Activated T-cell treated with anti-CD3 and anti-CD28 coated beads for 1 hour (primary cell): Measurements from ENCODE around the gene NUDCD2.
"Not testable (repeated sequence)": the region's sequence is repeated elsewhere in the genome, so short reads cannot be mapped to it uniquely, and the experiment has no call there.

Experiments
- DNase-seq: peaks from one replicate; pipeline ENCODE4 v3.0.0-alpha.2; 2020; ENCODE audit warnings: low read depth

NUDCD2 gene

GRCh38 chr5:163467682-163468081 is 7.8 kb upstream of the NUDCD2 start:
- no peak for DNase-seq

GRCh38 chr5:163463063-163463435 is 3.1 kb upstream of the NUDCD2 start:
- no peak for DNase-seq

GRCh38 chr5:163460562-163461171 is 765 bp upstream of the NUDCD2 start, which contains the start of gene HMMR:
TSS of gene HMMR (plus strand) at chr5:163460632. CDS start at chr5:163460693, 61 bp downstream.
- no peak for DNase-seq

DNA sequence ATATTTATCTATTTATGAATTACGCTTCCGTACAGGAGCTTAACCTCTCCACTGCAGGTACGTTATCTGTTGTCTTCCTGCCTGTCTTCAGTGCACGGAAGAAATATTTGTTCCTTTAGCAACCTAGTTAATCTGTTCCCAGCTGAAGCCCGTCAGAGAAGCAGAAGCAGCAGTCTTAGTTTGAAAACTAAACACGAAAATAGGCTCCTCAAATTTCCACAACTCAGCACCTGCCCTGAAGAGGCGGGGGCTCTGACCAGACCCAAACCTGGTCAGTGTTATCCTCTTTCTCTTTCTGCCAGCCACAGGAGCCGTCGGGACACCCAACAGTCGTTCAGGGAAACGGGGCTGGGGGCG is 462 bp downstream of the NUDCD2 start:
- no peak for DNase-seq

GRCh38 chr5:163458778-163459385 is 1.0 kb downstream of the NUDCD2 start:
- no peak for DNase-seq

DNA sequence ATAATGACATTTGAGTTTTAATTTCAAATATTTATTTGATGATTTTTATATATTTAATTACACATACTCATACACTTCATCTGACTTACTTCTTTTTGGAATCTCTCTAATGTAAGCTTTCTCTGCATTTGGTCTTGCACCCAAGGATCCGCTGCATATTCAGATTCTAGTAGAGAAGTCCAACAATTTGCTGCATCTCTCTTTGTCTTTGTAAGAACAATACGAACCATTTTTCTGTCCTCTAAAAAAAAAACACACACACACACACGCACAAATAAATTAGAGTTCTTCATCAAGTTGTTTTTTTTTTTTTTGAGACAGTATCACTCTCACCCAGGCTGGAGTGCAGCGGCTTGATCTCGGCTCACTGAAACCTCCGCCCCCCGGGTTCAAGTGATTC is 3.1 kb downstream of the NUDCD2 start:
- DNase-seq: no peak

DNA sequence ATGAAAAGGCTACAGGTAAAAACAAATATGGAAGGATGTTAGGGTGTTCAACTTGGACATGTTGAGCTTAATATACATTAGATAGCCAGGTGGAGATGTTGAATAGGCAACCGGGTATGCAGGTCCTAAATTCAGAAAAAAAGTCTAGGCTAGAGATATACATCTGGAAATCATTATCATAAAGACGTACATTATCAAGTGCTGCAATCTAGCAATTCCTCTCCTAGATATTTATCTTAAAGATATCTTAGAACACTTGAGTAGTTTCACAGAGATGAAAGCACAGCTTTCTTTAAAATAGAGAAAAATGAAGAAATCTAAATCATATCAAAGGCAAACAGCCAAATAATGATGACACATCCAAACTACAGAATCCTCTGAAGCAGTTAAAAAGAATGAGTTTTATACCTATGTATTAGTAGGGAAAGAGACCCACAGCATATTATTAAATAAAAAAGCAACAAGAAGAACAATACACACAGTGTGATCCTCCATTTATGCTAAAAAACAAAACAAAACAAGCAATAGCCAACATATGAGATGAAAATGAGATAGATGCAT is 3.8 kb downstream of the NUDCD2 start:
- DNase-seq: no peak

DNA sequence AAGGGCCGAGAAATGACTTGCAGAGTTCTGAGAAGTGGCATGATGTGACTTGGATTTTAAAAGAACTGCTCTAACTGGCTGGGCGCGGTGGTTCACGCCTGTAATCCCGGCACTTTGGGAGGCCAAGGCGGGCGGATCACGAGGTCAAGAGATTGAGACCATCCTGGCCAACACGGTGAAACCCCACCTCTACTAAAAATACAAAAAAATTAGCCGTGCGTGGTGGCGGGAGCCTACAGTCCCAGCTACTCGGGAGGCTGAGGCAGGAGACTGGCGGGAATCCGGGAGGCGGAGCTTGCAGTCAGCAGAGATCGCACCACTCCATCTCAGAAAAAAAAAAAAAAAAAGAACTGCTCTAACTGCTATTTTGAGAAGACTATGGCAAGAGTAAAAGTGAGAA is 4.5 kb downstream of the NUDCD2 start:
- not testable (repeated sequence) for DNase-seq

DNA sequence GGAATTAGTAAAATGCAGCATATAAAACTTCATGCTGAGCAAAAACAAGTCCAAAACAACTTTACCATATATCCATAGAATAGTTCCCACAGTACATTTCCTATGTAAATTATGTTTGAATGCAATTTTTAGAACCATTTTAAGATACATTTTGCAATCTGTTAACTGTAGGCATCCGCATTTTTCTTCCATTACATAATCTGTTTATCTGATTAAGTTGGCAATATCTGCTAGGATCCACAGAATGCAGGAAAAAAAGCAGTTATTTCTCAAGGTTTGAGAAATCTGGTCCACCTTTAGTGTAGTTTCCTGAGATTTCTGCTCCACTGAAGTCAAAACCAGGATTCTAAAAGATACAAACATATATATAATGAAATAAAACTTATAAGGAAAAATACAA is 6.2 kb downstream of the NUDCD2 start:
- no peak for DNase-seq

DNA sequence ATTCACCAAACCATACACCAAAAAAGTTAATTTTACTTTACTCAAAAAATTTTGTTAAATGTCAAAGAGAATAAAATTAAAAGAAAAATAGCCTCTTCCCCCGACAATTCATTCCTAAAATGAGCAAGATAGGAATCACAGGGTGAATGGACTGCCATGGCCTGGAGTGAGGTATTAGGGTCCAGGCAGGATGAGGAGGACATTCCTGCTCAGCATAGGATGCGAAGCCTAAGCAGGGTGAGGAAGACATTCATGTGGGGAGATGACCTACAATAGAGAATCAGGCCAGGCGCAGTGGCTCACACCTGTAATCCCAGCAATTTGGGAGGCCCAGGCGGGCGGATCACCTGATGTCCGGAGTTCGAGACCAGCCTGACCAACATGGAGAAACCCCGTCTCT is 8.4 kb downstream of the NUDCD2 start:
- no peak for DNase-seq

GRCh38 chr5:163448491-163448890 is 11.4 kb downstream of the NUDCD2 start:
- no peak for DNase-seq

GRCh38 chr5:163447875-163448274 is 12.0 kb downstream of the NUDCD2 start:
- no peak for DNase-seq

DNA sequence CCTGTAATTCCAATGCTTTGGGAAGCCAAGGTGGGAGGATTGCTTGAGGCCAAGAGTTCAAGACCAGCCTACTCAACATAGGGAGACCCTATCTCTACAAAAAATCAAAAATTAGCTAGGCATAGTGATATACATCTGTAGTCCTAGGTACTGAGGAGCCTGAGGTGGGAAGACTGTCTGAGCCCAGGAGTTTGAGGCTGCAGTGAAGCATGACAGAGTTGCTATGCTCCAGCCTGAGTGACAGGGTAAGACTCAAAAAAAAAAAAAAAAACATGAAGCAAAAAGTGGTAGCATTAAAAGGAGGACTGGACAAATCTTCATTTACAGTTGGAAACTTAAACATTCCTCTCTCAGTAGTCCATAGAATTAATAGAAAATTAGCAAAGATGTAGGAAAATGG is 12.7 kb downstream of the NUDCD2 start:
- no peak for DNase-seq

- DNase-seq: no peak
Observed at GRCh38 chr5:163445345-163445744, 14.6 kb downstream of the NUDCD2 start.

DNA sequence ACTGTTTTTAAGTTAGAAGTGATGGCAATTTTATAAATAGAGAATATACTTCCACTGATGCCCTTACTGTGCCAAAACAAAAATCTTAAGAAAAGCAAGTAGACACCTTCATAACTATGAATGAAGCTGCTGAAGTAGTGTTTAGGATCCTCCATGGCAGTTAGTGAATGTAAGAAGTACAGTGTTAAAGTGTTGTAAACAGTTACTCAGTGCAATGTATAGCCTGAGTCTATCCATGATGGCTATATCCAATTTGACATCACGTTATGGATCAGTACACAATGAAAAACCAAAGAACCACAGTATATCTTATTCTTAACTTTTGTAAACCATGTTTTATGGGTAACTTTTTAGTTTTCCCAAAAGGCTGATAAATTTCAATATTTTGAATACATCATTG is 15.4 kb downstream of the NUDCD2 start:
- no peak for DNase-seq

DNA sequence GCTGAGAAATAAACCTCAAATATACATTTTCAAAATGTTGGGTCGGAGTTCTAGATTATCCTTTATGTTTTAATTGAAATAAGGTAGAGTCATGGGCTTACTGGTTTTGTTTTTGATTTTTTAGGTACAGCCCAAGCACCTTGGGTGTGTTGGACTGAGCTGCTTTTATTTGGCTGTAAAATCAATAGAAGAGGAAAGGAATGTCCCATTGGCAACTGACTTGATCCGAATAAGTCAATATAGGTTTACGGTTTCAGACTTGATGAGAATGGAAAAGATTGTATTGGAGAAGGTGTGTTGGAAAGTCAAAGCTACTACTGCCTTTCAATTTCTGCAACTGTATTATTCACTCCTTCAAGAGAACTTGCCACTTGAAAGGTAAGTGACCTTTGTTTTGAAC is 18.9 kb downstream of the NUDCD2 start:
- DNase-seq: no peak

DNA sequence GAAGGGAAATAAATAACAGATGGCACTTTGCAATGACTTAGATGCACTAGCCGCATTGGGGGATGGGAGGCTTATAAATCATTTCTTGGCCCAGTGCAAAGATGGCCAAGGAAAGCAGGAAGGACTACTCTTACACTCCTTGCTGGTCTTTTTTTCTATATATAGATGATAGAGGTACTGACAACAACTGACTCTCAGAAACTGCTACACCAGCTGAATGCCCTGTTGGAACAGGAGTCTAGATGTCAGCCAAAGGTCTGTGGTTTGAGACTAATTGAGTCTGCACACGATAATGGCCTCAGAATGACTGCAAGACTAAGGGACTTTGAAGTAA is 20.8 kb downstream of the NUDCD2 start:
- DNase-seq: no peak

DNA sequence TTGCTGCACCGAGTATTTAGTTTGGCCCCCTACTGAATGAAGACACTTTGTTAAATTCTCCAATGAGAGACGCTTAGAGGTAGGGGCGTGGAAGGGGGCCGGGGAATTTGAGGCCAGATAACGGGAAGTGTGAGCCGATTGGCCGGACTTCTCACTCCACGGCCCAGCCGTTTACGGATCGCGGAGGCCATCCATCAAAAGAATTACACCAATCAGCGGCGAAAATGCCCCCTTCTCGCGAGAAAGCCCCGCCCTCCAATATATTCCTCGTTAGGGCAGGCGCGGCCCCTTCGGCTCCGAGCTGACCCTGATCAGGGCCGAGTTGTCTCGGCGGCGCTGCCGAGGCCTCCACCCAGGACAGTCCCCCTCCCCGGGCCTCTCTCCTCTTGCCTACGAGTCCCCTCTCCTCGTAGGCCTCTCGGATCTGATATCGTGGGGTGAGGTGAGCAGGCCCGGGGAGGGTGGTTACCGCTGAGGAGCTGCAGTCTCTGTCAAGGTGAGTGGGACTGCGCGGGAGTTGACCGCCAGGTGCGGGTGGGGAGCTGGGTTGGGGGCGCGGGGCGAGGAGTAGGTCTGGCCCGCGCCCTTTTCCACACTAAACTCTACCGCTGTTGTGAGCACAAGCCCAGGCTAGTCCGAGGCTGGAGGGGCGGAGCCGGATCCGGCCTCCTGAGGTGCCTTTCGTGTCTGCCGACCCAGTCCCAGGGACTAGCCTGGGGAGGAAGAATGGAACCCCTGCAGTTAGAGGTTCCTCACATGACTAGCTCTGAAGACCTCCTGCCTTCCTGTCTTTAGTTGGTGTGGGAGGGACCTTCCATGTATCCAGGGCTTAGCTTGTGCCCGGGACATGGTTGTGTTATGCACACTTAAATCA is 22.4 kb downstream of the NUDCD2 start, which contains the start of gene CCNG1:
Gene CCNG1, plus strand, starts transcription at position 287 of the 874 bp plus-strand sequence. CDS start 1,662 bp downstream, outside the sequence.
- DNase-seq: peak; percentile 76

GRCh38 chr5:163437011-163437308 is 22.9 kb downstream of the NUDCD2 start:
- no peak for DNase-seq

GRCh38 chr5:163436515-163436914 is 23.4 kb downstream of the NUDCD2 start:
- no peak for DNase-seq

DNA sequence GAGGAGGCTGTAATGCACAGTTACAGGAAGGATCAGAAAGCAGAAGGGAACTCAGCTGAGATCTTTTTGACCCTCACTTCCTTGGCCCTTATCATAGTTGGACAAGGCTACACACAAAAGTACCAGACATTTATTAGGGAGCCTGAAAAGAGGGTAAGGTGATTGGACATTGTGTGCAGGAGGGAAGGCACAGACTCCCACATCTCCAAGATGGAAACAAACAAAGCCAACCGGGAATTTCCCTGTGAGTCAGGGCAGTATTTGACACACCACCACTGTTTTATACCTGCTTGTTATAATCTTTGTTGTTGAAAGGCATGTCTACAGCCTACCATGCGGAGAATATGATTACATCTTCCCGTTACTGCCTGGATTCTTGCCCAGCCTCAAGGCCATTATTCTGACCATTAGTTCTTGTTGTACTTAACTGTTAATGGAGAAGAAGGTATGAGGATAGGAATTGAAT is 25.5 kb downstream of the NUDCD2 start:
- no peak for DNase-seq

DNA sequence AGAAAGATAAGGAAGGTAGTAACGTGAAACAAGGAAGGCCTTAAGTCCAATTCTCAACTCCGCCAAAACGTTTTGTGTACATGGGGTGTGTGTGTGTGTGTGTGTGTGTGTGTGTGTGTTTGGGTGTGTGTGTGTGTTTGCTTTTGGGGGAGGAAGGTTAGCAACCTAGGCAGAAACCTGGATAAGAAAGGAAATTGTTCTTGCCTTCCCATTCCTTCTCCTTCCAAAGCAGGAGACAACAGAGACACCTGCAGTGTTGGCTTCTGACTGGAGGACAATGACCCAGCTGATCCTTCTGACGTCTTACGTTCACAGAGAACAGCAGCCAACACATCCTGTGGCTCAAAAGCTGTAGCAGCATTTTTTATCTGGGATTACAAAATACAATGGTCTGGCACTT is 26.6 kb downstream of the NUDCD2 start:
- no peak for DNase-seq

GRCh38 chr5:163432544-163432943 is 27.4 kb downstream of the NUDCD2 start:
- no peak for DNase-seq
